WTC11 (cell line): ENCODE results near the gene NPTX1. TPM values are rescaled to one million over a fixed set of nuclear protein-coding genes. Genes with fewer than 3 reads are reported as not detected.

Experiments
- ATAC-seq: fragments of 200-7000 bp; cut with Tn5 transposase; 2 replicates; pipeline ENCODE4 v1.10.0; 2021; ENCODE audit warnings: mild to moderate bottlenecking, moderate library complexity
- CTCF ChIA-PET: fragments of 300-600 bp; sonication (Branson Sonifier 250); formaldehyde crosslinking; loops from one replicate; lab custom pipeline; 2021; ENCODE audit warnings: antibody characterized with exemption; lab: Charles Lee
- POLR2A ChIA-PET: fragments of 350-600 bp; sonication (Branson Sonifier 250); formaldehyde crosslinking; loops from one replicate; lab custom pipeline; 2021; ENCODE audit warnings: antibody characterized with exemption; lab: Charles Lee
- DNase-seq: peaks from one replicate; pipeline ENCODE4 v3.0.0; 2021; ENCODE audit warnings: low spot score
- H3K27ac Mint-ChIP-seq: 2 replicates; pipeline ENCODE4 v1.8.0; 2021; ENCODE audit warnings: mixed read lengths
- H3K27me3 Mint-ChIP-seq: 2 replicates; pipeline ENCODE4 v1.8.0; 2021; ENCODE audit warnings: low read depth, mild to moderate bottlenecking, moderate library complexity, mixed read lengths
- H3K36me3 Mint-ChIP-seq: 2 replicates; pipeline ENCODE4 v1.8.0; 2021; ENCODE audit warnings: mixed read lengths
- H3K4me1 Mint-ChIP-seq: 2 replicates; pipeline ENCODE4 v1.8.0; 2022; ENCODE audit warnings: mixed read lengths
- H3K4me3 Mint-ChIP-seq: 2 replicates; pipeline ENCODE4 v1.8.0; 2021; ENCODE audit warnings: mild to moderate bottlenecking, moderate library complexity, mixed read lengths
- H3K9me3 Mint-ChIP-seq: 2 replicates; pipeline ENCODE4 v1.8.0; 2021; ENCODE audit warnings: mixed read lengths
- AR ChIP-seq: fragments of 250-450 bp; sonication (Bioruptor Pico); IDR thresholded peaks from 2 replicates; pipeline ENCODE4 v1.9.0; 2021; ENCODE audit warnings: mild to moderate bottlenecking
- ATF3 ChIP-seq: sonication (generic); formaldehyde crosslinking; conservative IDR thresholded peaks from 2 replicates; pipeline ENCODE4 v1.8.1; 2022; ENCODE audit warnings: mild to moderate bottlenecking, missing genetic modification reagents
- CTCF ChIP-seq: fragments of 200-600 bp; IDR thresholded peaks from 2 replicates; pipeline ENCODE4 v1.8.0; 2022; ENCODE audit warnings: antibody characterized with exemption
- E2F4 ChIP-seq: sonication (generic); formaldehyde crosslinking; IDR thresholded peaks from 2 replicates; pipeline ENCODE4 v1.8.1; 2022; ENCODE audit warnings: low read depth, mild to moderate bottlenecking, moderate library complexity, missing genetic modification reagents, borderline replicate concordance
- EMX1 ChIP-seq: fragments of 250-450 bp; sonication (Bioruptor Pico); IDR thresholded peaks from 2 replicates; pipeline ENCODE4 v1.8.0; 2021; ENCODE audit warnings: mild to moderate bottlenecking
- FOXK1 ChIP-seq: sonication (generic); formaldehyde crosslinking; IDR thresholded peaks from 2 replicates; pipeline ENCODE4 v1.8.0; 2022; ENCODE audit warnings: mild to moderate bottlenecking, moderate library complexity, missing genetic modification reagents
- GTF2I ChIP-seq: fragments of 250-450 bp; sonication (Bioruptor Pico); conservative IDR thresholded peaks from 2 replicates; pipeline ENCODE4 v1.4.0; 2021; ENCODE audit warnings: mild to moderate bottlenecking
- HMGA2 ChIP-seq: fragments of 250-450 bp; sonication (Bioruptor Pico); IDR thresholded peaks from 2 replicates; pipeline ENCODE4 v1.4.0; 2021; ENCODE audit warnings: mild to moderate bottlenecking, moderate library complexity
- NFE2L1 ChIP-seq: sonication (generic); formaldehyde crosslinking; IDR thresholded peaks from 2 replicates; pipeline ENCODE4 v1.8.1; 2023; ENCODE audit warnings: missing genetic modification reagents
- OVOL2 ChIP-seq: fragments of 250-450 bp; sonication (Bioruptor Pico); IDR thresholded peaks from 2 replicates; pipeline ENCODE4 v1.9.0; 2021; ENCODE audit warnings: mild to moderate bottlenecking, borderline replicate concordance
- SP1 ChIP-seq: sonication (generic); formaldehyde crosslinking; conservative IDR thresholded peaks from 2 replicates; pipeline ENCODE4 v1.8.1; 2022; ENCODE audit warnings: missing genetic modification reagents
- STAT6 ChIP-seq: sonication (generic); formaldehyde crosslinking; conservative IDR thresholded peaks from 2 replicates; pipeline ENCODE4 v1.8.1; 2023; ENCODE audit warnings: mild to moderate bottlenecking, low read depth, missing genetic modification reagents, moderate library complexity
- TP53 ChIP-seq: sonication (generic); formaldehyde crosslinking; IDR thresholded peaks from 2 replicates; pipeline ENCODE4 v1.8.1; 2023; ENCODE audit warnings: mild to moderate bottlenecking, missing genetic modification reagents
- USF1 ChIP-seq: sonication (generic); formaldehyde crosslinking; IDR thresholded peaks from 2 replicates; pipeline ENCODE4 v1.8.0; 2022; ENCODE audit warnings: mild to moderate bottlenecking, missing genetic modification reagents
- USF2 ChIP-seq: sonication (generic); formaldehyde crosslinking; IDR thresholded peaks from 2 replicates; pipeline ENCODE4 v1.8.1; 2023; ENCODE audit warnings: mild to moderate bottlenecking, missing genetic modification reagents, moderate library complexity
- ZSCAN18 ChIP-seq: fragments of 250-450 bp; sonication (Bioruptor Pico); IDR thresholded peaks from 2 replicates; pipeline ENCODE4 v2.1.2; 2022; ENCODE audit warnings: mild to moderate bottlenecking, moderate library complexity
- total RNA-seq: library from RNA; stranded (reverse); gene quantifications from 3 replicates; pipeline ENCODE4 v1.2.3, GENCODE V29; 2021

The NPTX1 gene
- total RNA-seq, 1 experiment from 2014 or later: 15.1 TPM

GRCh38 chr17:80424261-80424660 lies 52.1 kb downstream of the NPTX1 start:
- no peaks in the 10 kb centered on the region for H3K9me3 Mint-ChIP-seq
- CTCF ChIA-PET: interaction anchor here (0.9 to 3.3 kb wide), 12 partner anchors 9 to 475 kb away, joined by 3 to 10 read pairs (median 4); partner anchors contain the start of genes ENDOV and GAA
- H3K4me3 Mint-ChIP-seq: no peak overlapping the region
- POLR2A ChIA-PET: interaction anchor here (0.7 kb wide), 1 partner anchor 249 kb away, joined by 4 read pairs; no protein-coding TSS in a partner anchor
- no peaks in the 10 kb centered on the region for H3K36me3 Mint-ChIP-seq
- no peaks in the 10 kb centered on the region; the same call in 1 of the 2 replicates for H3K27me3 Mint-ChIP-seq
- ATAC-seq: no peak
- H3K27ac Mint-ChIP-seq: no peak overlapping the region
- TF ChIP-seq USF2 (CRISPR knock-in tag) (no peak), CTCF (no peak), ZSCAN18 (CRISPR knock-in tag) (no peak), NFE2L1 (CRISPR knock-in tag) (no peak), USF1 (CRISPR knock-in tag) (no peak), TP53 (CRISPR knock-in tag) (no peak), SP1 (CRISPR knock-in tag) (no peak), E2F4 (CRISPR knock-in tag) (no peak), EMX1 (CRISPR knock-in tag) (no peak), GTF2I (CRISPR knock-in tag) (no peak)
- H3K4me1 Mint-ChIP-seq: 0 out of 2 replicates have a peak, but pooled peaks cover 3% of the 10 kb centered on the region
- no peak for DNase-seq

- H3K4me3 Mint-ChIP-seq: no peak overlapping the region
- H3K27ac Mint-ChIP-seq: no peak overlapping the region
- ATAC-seq (no peak), DNase-seq (no peak)
- no peaks in the 10 kb centered on the region for H3K36me3 Mint-ChIP-seq
- H3K27me3 Mint-ChIP-seq: no peaks in the 10 kb centered on the region; the same call in 1 of the 2 replicates
- no peaks in the 10 kb centered on the region for H3K9me3 Mint-ChIP-seq
- H3K4me1 Mint-ChIP-seq: 0 out of 2 replicates have a peak, but pooled peaks cover 3% of the 10 kb centered on the region
- POLR2A ChIA-PET: interaction anchor here (0.7 kb wide), 1 partner anchor 248 kb away, joined by 4 read pairs; no protein-coding TSS in a partner anchor
- CTCF ChIA-PET: interaction anchor here (0.6 to 3.3 kb wide), 5 partner anchors 8 to 1713 kb away, joined by 3 to 10 read pairs (median 4); partner anchors contain the start of gene ENDOV
- TF ChIP-seq AR (CRISPR knock-in tag): no peak
- no peak for TF ChIP-seq ATF3 (CRISPR knock-in tag)
- no peak for TF ChIP-seq OVOL2 (CRISPR knock-in tag)
- no peak for TF ChIP-seq STAT6
- TF ChIP-seq HMGA2 (CRISPR knock-in tag): no peak
- TF ChIP-seq FOXK1 (CRISPR knock-in tag): no peak
- no peak for TF ChIP-seq USF2 (CRISPR knock-in tag)
Measured at GRCh38 chr17:80423536-80424225, 52.7 kb downstream of the NPTX1 start.
